ENCODE data around the gene SCD5.

SCD5 gene

GRCh38 chr4:82797040-82797404, 1.6 kb downstream of the SCD5 start:
- Histone ChIP-seq H3K27ac (ENCODE audit: low read length) (no peak overlapping the region), H3K4me3 (ENCODE audit: low read length) (peak overlapping the region; percentile 13; the same call in 1 of the 2 replicates), H3K9me3 (ENCODE audit: control insufficient read depth, insufficient read depth, low read length) (no peaks in the 10 kb centered on the region), H3K27me3 (ENCODE audit: control insufficient read depth, insufficient read depth, low read length) (peaks cover 71% of the 10 kb centered on the region), H3K4me1 (ENCODE audit: control insufficient read depth, insufficient read depth, low read length) (peaks cover 4% of the 10 kb centered on the region; the same call in 1 of the 2 replicates), H3K36me3 (ENCODE audit: control insufficient read depth, insufficient read depth, low read length) (no peaks in the 10 kb centered on the region)
- DNase-seq (ENCODE audit: low read depth, low spot score), result no peak
- no CpG with 5 or more reads among the region's 6 CpGs for WGBS (ENCODE audit: insufficient coverage, insufficient read length)

- Histone ChIP-seq H3K9me3 (ENCODE audit: control insufficient read depth, insufficient read depth, low read length) (no peaks in the 10 kb centered on the region), H3K36me3 (ENCODE audit: control insufficient read depth, insufficient read depth, low read length) (no peaks in the 10 kb centered on the region), H3K27me3 (ENCODE audit: control insufficient read depth, insufficient read depth, low read length) (peaks cover 76% of the 10 kb centered on the region), H3K27ac (ENCODE audit: low read length) (no peak overlapping the region), H3K4me3 (ENCODE audit: low read length) (no peak overlapping the region), H3K4me1 (ENCODE audit: control insufficient read depth, insufficient read depth, low read length) (0 out of 2 replicates have a peak, but pooled peaks cover 2% of the 10 kb centered on the region)
- no peak for DNase-seq (ENCODE audit: low read depth, low spot score)
- no CpG with 5 or more reads among the region's 6 CpGs for WGBS (ENCODE audit: insufficient coverage, insufficient read length)
Observed at GRCh38 chr4:82792912-82793649, 5.5 kb downstream of the SCD5 start.

- Histone ChIP-seq H3K27me3 (ENCODE audit: control insufficient read depth, insufficient read depth, low read length) (peaks cover 75% of the 10 kb centered on the region), H3K4me1 (ENCODE audit: control insufficient read depth, insufficient read depth, low read length) (no peaks in the 10 kb centered on the region), H3K4me3 (ENCODE audit: low read length) (no peak overlapping the region), H3K36me3 (ENCODE audit: control insufficient read depth, insufficient read depth, low read length) (no peaks in the 10 kb centered on the region), H3K27ac (ENCODE audit: low read length) (no peak overlapping the region), H3K9me3 (ENCODE audit: control insufficient read depth, insufficient read depth, low read length) (no peaks in the 10 kb centered on the region)
- WGBS (ENCODE audit: insufficient coverage, insufficient read length), result no CpG with 5 or more reads among the region's 6 CpGs
- DNase-seq (ENCODE audit: low read depth, low spot score), result no peak
Observed at GRCh38 chr4:82791179-82791578, 7.4 kb downstream of the SCD5 start.

- no CpG with 5 or more reads among the region's 8 CpGs for WGBS (ENCODE audit: insufficient coverage, insufficient read length)
- Histone ChIP-seq H3K36me3 (ENCODE audit: control insufficient read depth, insufficient read depth, low read length) (no peaks in the 10 kb centered on the region), H3K4me1 (ENCODE audit: control insufficient read depth, insufficient read depth, low read length) (no peaks in the 10 kb centered on the region; the same call in 1 of the 2 replicates), H3K9me3 (ENCODE audit: control insufficient read depth, insufficient read depth, low read length) (no peaks in the 10 kb centered on the region), H3K27me3 (ENCODE audit: control insufficient read depth, insufficient read depth, low read length) (peaks cover 77% of the 10 kb centered on the region), H3K4me3 (ENCODE audit: low read length) (no peak overlapping the region), H3K27ac (ENCODE audit: low read length) (no peak overlapping the region)
- DNase-seq (ENCODE audit: low read depth, low spot score), result no peak
Observed at GRCh38 chr4:82790060-82790660, 8.4 kb downstream of the SCD5 start.

GRCh38 chr4:82789025-82789776, 9.4 kb downstream of the SCD5 start:
- H3K4me1 ChIP-seq (ENCODE audit: control insufficient read depth, insufficient read depth, low read length), result no peaks in the 10 kb centered on the region; the same call in 1 of the 2 replicates
- no peak overlapping the region for H3K4me3 ChIP-seq (ENCODE audit: low read length)
- no peaks in the 10 kb centered on the region for H3K36me3 ChIP-seq (ENCODE audit: control insufficient read depth, insufficient read depth, low read length)
- H3K27ac ChIP-seq (ENCODE audit: low read length), result no peak overlapping the region
- H3K9me3 ChIP-seq (ENCODE audit: control insufficient read depth, insufficient read depth, low read length), result no peaks in the 10 kb centered on the region
- H3K27me3 ChIP-seq (ENCODE audit: control insufficient read depth, insufficient read depth, low read length), result peaks cover 77% of the 10 kb centered on the region
- no peak for DNase-seq (ENCODE audit: low read depth, low spot score)
- WGBS (ENCODE audit: insufficient coverage, insufficient read length), result no CpG with 5 or more reads among the region's 7 CpGs

- H3K4me3 ChIP-seq (ENCODE audit: low read length), result no peak overlapping the region
- no peak overlapping the region for H3K27ac ChIP-seq (ENCODE audit: low read length)
- peaks cover 71% of the 10 kb centered on the region for H3K27me3 ChIP-seq (ENCODE audit: control insufficient read depth, insufficient read depth, low read length)
- DNase-seq (ENCODE audit: low read depth, low spot score), result no peak
- H3K9me3 ChIP-seq (ENCODE audit: control insufficient read depth, insufficient read depth, low read length), result no peaks in the 10 kb centered on the region
- no peaks in the 10 kb centered on the region for H3K36me3 ChIP-seq (ENCODE audit: control insufficient read depth, insufficient read depth, low read length)
- no CpG with 5 or more reads among the region's 4 CpGs for WGBS (ENCODE audit: insufficient coverage, insufficient read length)
- no peaks in the 10 kb centered on the region; the same call in 1 of the 2 replicates for H3K4me1 ChIP-seq (ENCODE audit: control insufficient read depth, insufficient read depth, low read length)
Observed at GRCh38 chr4:82787342-82787741, 11.3 kb downstream of the SCD5 start.

GRCh38 chr4:82786828-82787227, 11.8 kb downstream of the SCD5 start:
- DNase-seq (ENCODE audit: low read depth, low spot score), result no peak
- WGBS (ENCODE audit: insufficient coverage, insufficient read length), result no CpG with 5 or more reads among the region's 4 CpGs
- H3K4me1 ChIP-seq (ENCODE audit: control insufficient read depth, insufficient read depth, low read length), result peaks cover 1% of the 10 kb centered on the region; the same call in 1 of the 2 replicates
- no peaks in the 10 kb centered on the region for H3K36me3 ChIP-seq (ENCODE audit: control insufficient read depth, insufficient read depth, low read length)
- H3K27me3 ChIP-seq (ENCODE audit: control insufficient read depth, insufficient read depth, low read length), result peaks cover 73% of the 10 kb centered on the region
- no peak overlapping the region for H3K4me3 ChIP-seq (ENCODE audit: low read length)
- H3K27ac ChIP-seq (ENCODE audit: low read length), result no peak overlapping the region
- H3K9me3 ChIP-seq (ENCODE audit: control insufficient read depth, insufficient read depth, low read length), result no peaks in the 10 kb centered on the region

- Histone ChIP-seq H3K27me3 (ENCODE audit: control insufficient read depth, insufficient read depth, low read length) (peaks cover 68% of the 10 kb centered on the region), H3K27ac (ENCODE audit: low read length) (no peak overlapping the region), H3K9me3 (ENCODE audit: control insufficient read depth, insufficient read depth, low read length) (no peaks in the 10 kb centered on the region), H3K4me1 (ENCODE audit: control insufficient read depth, insufficient read depth, low read length) (peaks cover 1% of the 10 kb centered on the region; the same call in 1 of the 2 replicates), H3K36me3 (ENCODE audit: control insufficient read depth, insufficient read depth, low read length) (no peaks in the 10 kb centered on the region), H3K4me3 (ENCODE audit: low read length) (no peak overlapping the region)
- WGBS (ENCODE audit: insufficient coverage, insufficient read length), result no CpG with 5 or more reads among the region's 5 CpGs
- DNase-seq (ENCODE audit: low read depth, low spot score), result no peak
Observed at GRCh38 chr4:82785611-82786400, 12.8 kb downstream of the SCD5 start.

GRCh38 chr4:82784681-82785610, 13.7 kb downstream of the SCD5 start:
- H3K9me3 ChIP-seq (ENCODE audit: control insufficient read depth, insufficient read depth, low read length), result no peaks in the 10 kb centered on the region
- DNase-seq (ENCODE audit: low read depth, low spot score), result no peak
- WGBS (ENCODE audit: insufficient coverage, insufficient read length), result no CpG with 5 or more reads among the region's 9 CpGs
- peaks cover 1% of the 10 kb centered on the region; the same call in 1 of the 2 replicates for H3K4me1 ChIP-seq (ENCODE audit: control insufficient read depth, insufficient read depth, low read length)
- no peaks in the 10 kb centered on the region for H3K36me3 ChIP-seq (ENCODE audit: control insufficient read depth, insufficient read depth, low read length)
- H3K27ac ChIP-seq (ENCODE audit: low read length), result no peak overlapping the region
- no peak overlapping the region for H3K4me3 ChIP-seq (ENCODE audit: low read length)
- peaks cover 63% of the 10 kb centered on the region for H3K27me3 ChIP-seq (ENCODE audit: control insufficient read depth, insufficient read depth, low read length)
